Stomach smooth muscle (tissue), 2 donors: Measurements from ENCODE around the gene ETS1.

Source experiments
- H3K27ac ChIP-seq: one replicate; pipeline ENCODE4 v1.7.0; 2013; ENCODE audit warnings: mild to moderate bottlenecking, low read length, inconsistent platforms
- H3K27me3 ChIP-seq, 2 donors: one replicate each; pipeline ENCODE4 v1.7.0; 2013; ENCODE audit warnings: low read length in 2 of 2; ENCODE audit not compliant: insufficient read depth in 2 of 2, control insufficient read depth in 1 of 2
- H3K36me3 ChIP-seq, 2 donors: one replicate each; pipeline ENCODE4 v1.7.0; 2013; ENCODE audit warnings: low read length in 2 of 2; ENCODE audit not compliant: control insufficient read depth in 2 of 2, insufficient read depth in 2 of 2
- H3K4me1 ChIP-seq: one replicate; pipeline ENCODE4 v1.7.0; 2013; ENCODE audit warnings: low read length; ENCODE audit not compliant: control insufficient read depth, insufficient read depth
- H3K4me3 ChIP-seq, 2 donors: one replicate each; pipeline ENCODE4 v1.7.0; 2013; ENCODE audit warnings: low read length in 2 of 2
- H3K9ac ChIP-seq, 2 donors: one replicate each; pipeline ENCODE4 v1.7.0; 2013; ENCODE audit warnings: low read length in 2 of 2, mild to moderate bottlenecking in 1 of 2
- H3K9me3 ChIP-seq, 2 donors: one replicate each; pipeline ENCODE4 v1.7.0; 2013; ENCODE audit warnings: low read length in 2 of 2; ENCODE audit not compliant: control insufficient read depth in 2 of 2
- donor health status: healthy.
- donor health status: Pancreatic carcinoma.

Gene ETS1

DNA sequence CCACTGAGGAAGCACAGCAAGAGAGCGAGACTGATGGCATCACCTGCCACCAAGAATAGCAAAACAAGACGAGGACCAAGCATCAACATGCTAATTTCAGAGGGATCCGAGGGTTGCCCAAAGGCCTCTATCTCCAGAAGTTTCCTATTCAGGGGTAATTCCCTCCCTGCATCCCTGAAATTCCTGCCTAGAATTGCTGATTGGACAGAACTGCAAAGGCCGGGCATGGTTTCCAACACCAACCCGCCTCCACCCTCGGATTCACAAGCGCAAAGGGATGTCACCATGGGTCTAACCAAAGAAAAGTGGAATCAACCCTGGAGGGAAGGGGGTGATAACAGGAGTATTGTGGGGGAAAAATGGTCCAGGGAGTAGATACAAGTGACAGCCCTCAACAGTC is 28.3 kb upstream of the ETS1 start:
- Histone ChIP-seq H3K36me3 (no peaks in the 10 kb centered on the region), H3K4me1 (peaks cover 20% of the 10 kb centered on the region), H3K9ac (no peak overlapping the region), H3K27ac (no peak overlapping the region), H3K27me3 (peaks cover 0 to 3% of the 10 kb centered on the region in 2 donors), H3K9me3 (no peaks in the 10 kb centered on the region), H3K4me3 (no peak overlapping the region)

DNA sequence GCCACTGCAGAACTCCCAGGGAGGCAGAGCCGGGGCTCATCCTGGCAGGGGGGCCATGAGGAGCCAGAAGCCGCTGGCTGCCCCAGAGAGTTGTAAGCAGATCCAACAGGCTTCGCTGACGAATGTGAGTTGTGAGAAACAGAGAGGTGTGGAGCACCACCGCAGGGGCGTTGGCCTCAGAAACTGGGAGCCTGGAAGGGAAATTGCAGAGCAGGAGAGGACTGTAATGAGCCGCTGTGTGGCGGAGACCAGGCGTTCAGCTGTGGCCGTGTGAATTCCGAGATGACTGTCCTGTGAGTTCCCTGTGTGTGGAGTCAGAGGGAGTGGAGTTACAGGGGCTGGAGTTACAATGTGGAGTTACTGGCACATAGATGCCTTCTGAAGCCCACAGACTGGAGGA is 27.7 kb upstream of the ETS1 start:
- H3K36me3 ChIP-seq, result no peaks in the 10 kb centered on the region
- H3K9ac ChIP-seq, result no peak overlapping the region
- no peak overlapping the region for H3K27ac ChIP-seq
- H3K27me3 ChIP-seq, result peaks cover 0 to 3% of the 10 kb centered on the region in 2 donors
- no peak overlapping the region for H3K4me3 ChIP-seq
- H3K4me1 ChIP-seq, result peaks cover 20% of the 10 kb centered on the region
- no peaks in the 10 kb centered on the region for H3K9me3 ChIP-seq

- Histone ChIP-seq H3K27ac (no peak overlapping the region), H3K9me3 (no peaks in the 10 kb centered on the region), H3K9ac (no peak overlapping the region), H3K36me3 (no peaks in the 10 kb centered on the region), H3K27me3 (peaks cover 0 to 3% of the 10 kb centered on the region in 2 donors), H3K4me1 (peaks cover 20% of the 10 kb centered on the region), H3K4me3 (no peak overlapping the region)
These were observed 26.7 kb upstream of the ETS1 start for GRCh38 chr11:128614026-128614425.

DNA sequence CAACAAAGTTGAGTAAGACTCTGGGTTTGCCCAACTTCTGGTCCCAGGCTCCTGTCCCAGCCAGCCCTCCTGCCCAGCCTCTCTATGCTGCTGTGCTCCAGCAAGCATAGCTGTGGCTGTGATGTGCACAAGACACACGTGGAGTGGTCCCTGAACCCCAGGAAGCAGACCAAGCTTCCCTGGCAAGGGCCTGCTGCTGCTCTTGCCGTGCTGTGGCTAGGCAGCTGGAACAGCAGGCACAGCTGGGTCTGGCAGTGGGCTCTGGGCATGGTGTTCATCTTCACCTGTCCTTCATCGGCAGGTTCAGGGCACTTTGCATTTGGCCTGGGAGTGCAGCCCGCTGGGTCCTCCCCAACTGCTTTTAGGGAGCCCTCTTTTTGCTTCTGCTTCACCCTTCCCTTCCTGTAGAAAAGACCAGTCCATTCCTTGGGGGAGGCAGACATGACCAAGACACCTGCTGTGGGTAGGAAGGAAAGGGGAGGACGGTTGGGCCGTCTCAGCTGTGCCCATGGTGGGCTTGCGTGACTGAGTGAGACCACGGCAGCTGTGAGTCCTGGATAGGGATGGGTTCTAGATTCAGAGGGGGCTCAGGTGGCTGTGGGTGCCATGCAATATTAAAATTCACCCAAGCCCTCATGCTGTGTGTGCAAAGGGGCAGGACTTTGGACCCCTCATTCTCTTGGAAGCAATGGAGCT is 26.1 kb upstream of the ETS1 start:
- peaks cover 20% of the 10 kb centered on the region for H3K4me1 ChIP-seq

GRCh38 chr11:128610721-128611617 is 23.6 kb upstream of the ETS1 start:
- H3K9me3 ChIP-seq, result no peaks in the 10 kb centered on the region
- H3K9ac ChIP-seq, result no peak overlapping the region
- H3K4me1 ChIP-seq, result peaks cover 12% of the 10 kb centered on the region
- H3K4me3 ChIP-seq, result no peak overlapping the region
- no peak overlapping the region for H3K27ac ChIP-seq
- no peaks in the 10 kb centered on the region for H3K36me3 ChIP-seq
- peaks cover 0 to 3% of the 10 kb centered on the region in 2 donors for H3K27me3 ChIP-seq

More for the DNA sequence above, 26.1 kb upstream of the ETS1 start:
- H3K4me3 ChIP-seq, result no peak overlapping the region
- H3K27me3 ChIP-seq, result peaks cover 0 to 3% of the 10 kb centered on the region in 2 donors
- no peaks in the 10 kb centered on the region for H3K9me3 ChIP-seq
- no peak overlapping the region for H3K27ac ChIP-seq
- no peaks in the 10 kb centered on the region for H3K36me3 ChIP-seq
- H3K9ac ChIP-seq, result no peak overlapping the region

DNA sequence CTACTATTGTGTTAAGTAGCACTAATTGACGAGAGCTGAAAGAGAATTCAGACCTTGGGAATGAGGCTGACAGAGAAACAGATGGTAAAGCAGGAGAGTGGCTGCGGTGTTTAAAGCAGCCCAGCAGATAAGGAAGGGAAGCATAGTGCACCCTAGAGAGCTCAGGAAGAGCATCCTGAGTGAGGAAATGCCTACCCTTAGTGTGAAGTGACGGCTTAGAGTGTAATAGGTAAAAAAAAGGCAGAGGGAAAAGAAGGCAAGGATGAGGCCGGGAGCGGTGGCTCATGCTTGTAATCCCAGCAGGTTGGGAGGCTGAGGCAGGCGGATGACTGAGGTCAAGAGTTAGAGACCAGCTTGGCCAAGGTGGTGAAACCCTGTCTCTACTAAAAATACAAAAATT is 22.4 kb upstream of the ETS1 start:
- no peak overlapping the region for H3K27ac ChIP-seq
- H3K9me3 ChIP-seq, result no peaks in the 10 kb centered on the region
- no peaks in the 10 kb centered on the region for H3K36me3 ChIP-seq
- H3K4me3 ChIP-seq, result no peak overlapping the region
- H3K27me3 ChIP-seq, result peaks cover 0 to 3% of the 10 kb centered on the region in 2 donors
- peaks cover 9% of the 10 kb centered on the region for H3K4me1 ChIP-seq
- H3K9ac ChIP-seq, result no peak overlapping the region

DNA sequence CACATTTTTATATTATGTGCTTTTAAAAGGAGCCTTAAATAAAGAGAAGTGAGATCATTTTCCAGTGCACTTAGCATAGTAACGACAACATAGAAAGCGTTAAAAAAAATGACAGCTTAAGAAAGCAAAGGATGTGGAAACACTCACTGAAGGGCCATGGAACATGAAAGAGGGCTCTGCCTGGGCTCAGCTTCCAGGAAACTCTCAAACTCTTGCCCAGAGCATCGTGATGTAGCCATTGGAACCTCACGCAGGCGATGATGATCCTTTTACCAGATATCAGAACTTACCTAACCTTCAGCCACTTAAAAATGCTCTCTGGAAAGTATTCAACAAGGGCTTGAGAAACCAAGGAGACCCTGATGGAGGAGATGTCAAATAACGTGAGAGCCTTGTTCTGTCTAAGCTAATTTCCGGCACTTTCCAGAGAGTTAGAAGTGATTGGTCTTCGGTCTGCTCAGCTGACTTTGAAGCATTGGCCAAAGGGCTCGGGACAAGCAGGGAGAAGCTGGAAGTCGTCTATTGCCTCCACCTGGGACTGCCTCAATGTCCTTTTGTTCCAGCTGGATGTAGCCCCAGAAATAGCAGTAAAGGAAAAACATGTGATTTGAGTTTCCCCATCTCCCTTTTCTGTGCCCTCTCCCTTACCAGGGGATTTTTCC is 21.5 kb upstream of the ETS1 start:
- no peaks in the 10 kb centered on the region for H3K9me3 ChIP-seq
- H3K27me3 ChIP-seq, result peaks cover 0 to 3% of the 10 kb centered on the region in 2 donors
- peaks cover 9% of the 10 kb centered on the region for H3K4me1 ChIP-seq
- H3K36me3 ChIP-seq, result no peaks in the 10 kb centered on the region
- H3K9ac ChIP-seq, result no peak overlapping the region
- H3K27ac ChIP-seq, result no peak overlapping the region
- no peak overlapping the region for H3K4me3 ChIP-seq

- Histone ChIP-seq H3K36me3 (no peaks in the 10 kb centered on the region), H3K4me3 (no peak overlapping the region), H3K9me3 (no peaks in the 10 kb centered on the region), H3K27ac (no peak overlapping the region), H3K27me3 (peaks cover 0 to 3% of the 10 kb centered on the region in 2 donors), H3K4me1 (peaks cover 9% of the 10 kb centered on the region), H3K9ac (no peak overlapping the region)
These were observed 20.5 kb upstream of the ETS1 start for GRCh38 chr11:128607819-128608218.

DNA sequence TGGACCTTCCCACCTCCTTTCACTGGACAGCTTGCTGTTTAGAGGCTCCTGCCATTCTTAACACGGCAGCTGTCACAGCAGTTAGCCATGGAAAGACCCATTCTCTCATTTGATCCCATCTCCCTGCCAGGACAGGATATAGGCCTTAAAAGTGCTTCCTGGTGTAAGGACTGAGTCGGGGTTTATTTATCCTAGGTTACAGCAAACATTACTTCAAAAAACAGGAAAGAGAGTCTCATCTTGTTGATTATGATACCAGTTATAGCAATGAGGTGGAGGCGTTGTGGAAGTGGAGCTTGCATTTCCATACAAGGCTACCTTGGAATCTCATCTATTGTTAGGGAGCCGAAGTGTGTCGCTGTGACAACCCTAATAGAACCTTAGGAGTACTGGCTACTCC is 17.4 kb upstream of the ETS1 start:
- H3K27me3 ChIP-seq, result no peaks in the 10 kb centered on the region
- H3K27ac ChIP-seq, result no peak overlapping the region
- H3K9ac ChIP-seq, result no peak overlapping the region
- no peaks in the 10 kb centered on the region for H3K4me1 ChIP-seq
- no peaks in the 10 kb centered on the region for H3K36me3 ChIP-seq
- no peaks in the 10 kb centered on the region for H3K9me3 ChIP-seq
- no peak overlapping the region for H3K4me3 ChIP-seq

DNA sequence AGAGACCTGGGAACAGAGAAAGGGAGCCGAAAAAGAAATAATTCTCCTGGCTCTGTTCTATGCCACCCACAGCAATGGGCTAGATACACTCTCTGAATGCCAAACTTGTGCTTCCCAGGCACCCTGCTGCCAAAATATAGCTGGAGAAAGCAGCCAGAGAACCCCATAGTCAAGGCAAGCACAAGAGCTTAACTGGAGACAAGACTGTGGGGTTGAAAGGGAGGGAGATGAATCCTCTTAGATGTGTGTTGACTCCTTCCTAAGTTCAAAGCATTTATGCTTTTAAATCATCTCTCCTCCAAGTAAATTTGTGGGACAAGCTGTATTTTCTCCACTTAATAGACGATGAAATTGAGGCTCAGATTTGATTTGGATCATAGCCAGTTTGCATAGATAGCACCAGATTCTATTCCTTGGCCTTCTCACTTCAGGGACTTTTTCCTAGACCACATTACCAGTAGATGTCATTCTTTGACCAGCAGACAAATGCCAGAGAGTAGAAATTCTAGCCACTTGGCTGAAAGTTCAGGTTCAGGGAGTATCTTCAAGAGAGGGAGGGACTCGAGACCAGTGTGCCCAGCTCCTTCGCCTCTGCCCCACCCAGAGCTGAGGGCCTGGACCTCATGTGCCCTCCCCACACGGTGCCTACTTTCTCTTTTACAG is 16.5 kb upstream of the ETS1 start:
- Histone ChIP-seq H3K27me3 (no peaks in the 10 kb centered on the region), H3K27ac (no peak overlapping the region), H3K9ac (no peak overlapping the region), H3K9me3 (no peaks in the 10 kb centered on the region), H3K36me3 (no peaks in the 10 kb centered on the region), H3K4me1 (no peaks in the 10 kb centered on the region), H3K4me3 (no peak overlapping the region)
